Putamen (tissue), 1 donor: ENCODE results near the gene ADAMTS2.

Experiments used
- DNase-seq: peaks from one replicate; pipeline ENCODE4 v3.0.0-alpha.2; 2016; ENCODE audit warnings: low spot score

The ADAMTS2 gene

GRCh38 chr5:179124853-179125788 lies 220.1 kb downstream of the ADAMTS2 start:
- no peak for DNase-seq

GRCh38 chr5:179124273-179124852 lies 220.9 kb downstream of the ADAMTS2 start:
- DNase-seq, result no peak

- DNase-seq, result no peak
Measured at GRCh38 chr5:179123491-179124272, 221.6 kb downstream of the ADAMTS2 start.

- no peak for DNase-seq
Measured at GRCh38 chr5:179123109-179123426, 222.2 kb downstream of the ADAMTS2 start.

GRCh38 chr5:179122411-179123108 lies 222.7 kb downstream of the ADAMTS2 start:
- no peak for DNase-seq

- no peak for DNase-seq
Measured at GRCh38 chr5:179121667-179122111, 223.6 kb downstream of the ADAMTS2 start.

GRCh38 chr5:179120951-179121666 lies 224.2 kb downstream of the ADAMTS2 start:
- DNase-seq, result no peak

GRCh38 chr5:179120421-179120861 lies 224.8 kb downstream of the ADAMTS2 start:
- DNase-seq, result no peak

- DNase-seq, result no peak
Measured at GRCh38 chr5:179119415-179120170, 225.7 kb downstream of the ADAMTS2 start.

- no peak for DNase-seq
Measured at GRCh38 chr5:179118756-179119414, 226.4 kb downstream of the ADAMTS2 start.

- DNase-seq, result no peak
Measured at GRCh38 chr5:179118338-179118737, 226.9 kb downstream of the ADAMTS2 start.

- DNase-seq, result no peak
Measured at GRCh38 chr5:179115845-179116524, 229.3 kb downstream of the ADAMTS2 start.

GRCh38 chr5:179115307-179115706 lies 230.0 kb downstream of the ADAMTS2 start:
- DNase-seq, result no peak

- DNase-seq, result no peak
Measured at GRCh38 chr5:179114756-179115155, 230.5 kb downstream of the ADAMTS2 start.

- no peak for DNase-seq
Measured at GRCh38 chr5:179113945-179114641, 231.2 kb downstream of the ADAMTS2 start.

GRCh38 chr5:179113143-179113530 lies 232.1 kb downstream of the ADAMTS2 start:
- DNase-seq, result no peak

GRCh38 chr5:179112469-179113142 lies 232.7 kb downstream of the ADAMTS2 start:
- no peak for DNase-seq
